HG03378 (cell line): ENCODE data around the gene SLC25A23.

Experiments used
- ATAC-seq: cut with Tn5 transposase; IDR thresholded peaks from one replicate; pipeline ENCODE4 v1.9.1; 2021; ENCODE audit warnings: mild to moderate bottlenecking, moderate library complexity; ENCODE audit not compliant: unreplicated experiment

The SLC25A23 gene

DNA sequence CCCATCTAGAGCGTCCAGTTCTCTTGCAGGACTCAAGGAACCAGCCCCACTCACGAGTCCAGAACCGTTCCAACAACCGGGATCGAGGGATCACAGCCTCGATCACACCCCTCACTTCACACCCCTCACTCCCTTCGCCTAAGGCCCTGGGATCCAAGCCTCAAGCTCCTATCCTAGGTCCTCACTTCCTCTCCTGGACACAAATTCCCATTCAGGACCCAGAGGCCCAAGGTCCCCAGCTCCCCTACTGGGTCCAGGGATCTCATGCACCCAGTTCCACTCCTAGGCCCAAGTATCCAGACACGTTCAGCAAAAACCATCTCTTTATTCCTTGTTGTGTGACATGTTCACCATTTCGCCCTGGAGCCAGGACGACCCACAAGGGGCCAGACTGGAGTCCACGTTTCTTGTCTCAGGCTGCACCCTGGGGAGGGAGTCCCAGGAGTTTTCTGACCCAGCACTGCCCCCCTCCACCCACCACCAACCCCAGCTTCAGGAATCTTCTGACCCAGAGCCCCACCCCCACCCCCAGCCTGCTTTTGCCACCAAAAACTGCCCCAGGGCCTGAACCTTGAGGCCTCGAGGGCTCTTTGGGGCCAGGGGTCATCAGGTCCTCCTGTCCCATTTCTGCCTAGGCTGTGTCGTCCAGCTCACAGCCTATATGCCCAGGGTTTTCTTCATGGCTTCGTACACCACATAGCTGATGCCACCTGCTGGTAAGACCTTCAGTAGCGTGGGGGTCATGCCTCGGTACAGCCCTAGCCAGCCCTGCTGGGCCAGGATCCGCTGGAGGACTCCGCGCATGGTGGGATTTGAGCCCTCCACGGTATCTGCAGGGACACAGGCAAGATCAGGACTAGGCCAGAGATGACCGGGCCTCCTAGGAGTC is 33.6 kb downstream of the SLC25A23 start:
- ATAC-seq, result no peak

DNA sequence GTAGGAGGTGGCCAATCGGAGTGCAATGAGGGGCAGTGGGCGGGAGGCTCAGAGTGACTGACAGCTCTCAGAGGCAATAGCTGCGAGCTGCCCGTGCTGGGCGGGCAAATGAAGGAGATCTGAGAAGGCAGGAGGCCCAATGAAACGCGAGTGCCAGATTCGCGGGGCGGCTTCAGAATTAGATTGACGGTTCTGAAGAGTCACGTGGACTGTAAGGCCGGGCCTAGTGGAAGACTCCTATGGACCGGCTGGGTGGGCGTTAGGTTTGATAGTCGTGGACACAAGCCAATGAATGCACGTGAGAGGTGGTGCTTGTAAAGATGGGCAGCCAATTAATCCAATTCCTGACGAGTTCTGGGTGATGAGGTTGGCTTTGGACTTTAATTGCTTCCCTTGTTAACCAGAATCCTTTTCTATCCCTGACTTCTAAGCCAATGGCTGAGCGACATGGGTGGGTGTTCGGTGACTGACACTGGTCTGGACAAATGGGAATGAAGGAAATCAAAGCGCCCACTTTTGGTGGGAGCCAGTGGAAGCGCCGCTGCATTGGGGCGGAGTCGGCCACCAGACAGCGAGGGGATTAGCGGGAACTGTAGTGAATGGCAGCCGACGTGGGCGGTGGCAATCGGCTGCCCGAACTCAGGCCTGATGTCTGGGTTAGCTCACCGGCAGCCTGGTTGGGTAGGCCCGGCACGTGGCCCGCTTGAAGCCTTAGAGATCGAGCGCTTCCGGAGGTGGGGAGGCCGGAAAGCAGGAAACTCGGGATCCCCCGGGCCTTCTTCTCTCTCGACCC is 34.5 kb downstream of the SLC25A23 start:
- peak; percentile 89 for ATAC-seq

DNA sequence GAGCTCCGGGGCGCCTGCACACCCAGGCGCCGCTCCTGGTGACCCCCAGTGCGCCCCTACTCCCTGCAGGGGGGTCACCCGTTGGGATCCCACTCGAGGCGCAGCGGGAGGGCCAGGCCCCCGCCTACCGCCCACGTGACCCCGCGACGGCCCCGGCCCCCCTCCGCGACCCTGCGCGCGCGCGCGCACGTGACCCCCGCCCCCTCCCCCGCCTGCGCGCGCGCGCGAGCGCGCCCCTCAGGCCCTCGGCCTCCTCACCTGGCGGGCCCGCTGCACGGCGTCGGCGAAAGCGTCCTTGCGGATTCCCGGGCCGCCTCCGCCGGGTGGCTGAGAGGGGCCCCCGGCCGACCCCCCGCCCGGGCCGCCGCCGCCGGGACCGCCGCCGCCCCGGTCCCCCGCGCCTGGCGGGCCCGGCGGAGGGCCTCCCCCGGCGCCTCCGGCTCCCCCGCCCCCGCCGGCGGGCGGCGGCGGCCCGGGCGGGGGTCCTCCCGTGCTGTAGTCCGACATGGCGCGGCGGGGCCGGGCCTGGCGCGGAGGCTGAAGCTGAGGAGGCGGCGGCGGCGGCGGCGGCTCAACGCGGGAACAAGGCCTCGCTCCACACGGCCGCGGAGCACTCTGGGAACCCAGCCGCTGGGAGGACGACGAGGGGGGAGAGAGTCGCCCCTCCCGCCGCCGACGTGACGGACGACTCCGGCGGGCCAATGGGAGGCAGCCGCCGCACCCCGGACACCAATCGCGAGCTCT is 35.2 kb downstream of the SLC25A23 start, which contains the start of gene KHSRP:
KHSRP (minus strand) TSS at position 617 of the 744 bp plus-strand sequence; CDS start at position 507, 110 bp downstream.
- ATAC-seq, result no peak

DNA sequence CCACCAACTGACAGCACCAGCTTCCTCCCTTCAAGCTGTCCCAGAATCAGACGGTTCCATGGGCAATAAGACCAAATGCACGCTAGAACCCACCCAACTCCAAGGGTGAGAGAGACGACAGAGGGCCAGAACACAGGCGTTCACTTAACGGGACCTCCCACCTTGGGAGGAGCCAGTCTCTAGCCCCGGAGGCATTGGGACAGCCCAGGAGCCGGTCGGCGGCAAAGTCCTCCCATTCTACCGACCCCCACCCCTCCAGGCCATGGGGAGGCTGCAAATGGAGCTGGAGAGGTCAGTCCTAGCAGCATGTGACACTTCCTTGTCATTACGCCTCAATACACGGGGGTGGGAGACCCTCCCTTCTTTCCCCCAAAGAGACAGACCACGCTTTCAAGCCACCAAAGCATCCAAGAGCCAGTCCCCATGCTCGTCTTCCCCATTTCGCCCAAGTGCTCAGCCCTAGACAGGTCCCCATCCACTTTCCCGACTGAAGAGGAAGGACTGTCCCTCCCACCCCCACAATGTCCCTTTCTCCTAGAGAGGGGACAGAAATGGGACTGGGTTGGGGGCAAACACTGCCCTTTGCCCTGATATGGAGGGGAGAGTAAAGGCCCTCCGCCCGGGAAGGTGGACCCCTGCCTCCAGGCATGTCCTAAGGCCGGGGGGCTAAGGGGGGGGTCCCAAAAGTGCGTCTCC is 35.9 kb downstream of the SLC25A23 start:
- no peak for ATAC-seq

DNA sequence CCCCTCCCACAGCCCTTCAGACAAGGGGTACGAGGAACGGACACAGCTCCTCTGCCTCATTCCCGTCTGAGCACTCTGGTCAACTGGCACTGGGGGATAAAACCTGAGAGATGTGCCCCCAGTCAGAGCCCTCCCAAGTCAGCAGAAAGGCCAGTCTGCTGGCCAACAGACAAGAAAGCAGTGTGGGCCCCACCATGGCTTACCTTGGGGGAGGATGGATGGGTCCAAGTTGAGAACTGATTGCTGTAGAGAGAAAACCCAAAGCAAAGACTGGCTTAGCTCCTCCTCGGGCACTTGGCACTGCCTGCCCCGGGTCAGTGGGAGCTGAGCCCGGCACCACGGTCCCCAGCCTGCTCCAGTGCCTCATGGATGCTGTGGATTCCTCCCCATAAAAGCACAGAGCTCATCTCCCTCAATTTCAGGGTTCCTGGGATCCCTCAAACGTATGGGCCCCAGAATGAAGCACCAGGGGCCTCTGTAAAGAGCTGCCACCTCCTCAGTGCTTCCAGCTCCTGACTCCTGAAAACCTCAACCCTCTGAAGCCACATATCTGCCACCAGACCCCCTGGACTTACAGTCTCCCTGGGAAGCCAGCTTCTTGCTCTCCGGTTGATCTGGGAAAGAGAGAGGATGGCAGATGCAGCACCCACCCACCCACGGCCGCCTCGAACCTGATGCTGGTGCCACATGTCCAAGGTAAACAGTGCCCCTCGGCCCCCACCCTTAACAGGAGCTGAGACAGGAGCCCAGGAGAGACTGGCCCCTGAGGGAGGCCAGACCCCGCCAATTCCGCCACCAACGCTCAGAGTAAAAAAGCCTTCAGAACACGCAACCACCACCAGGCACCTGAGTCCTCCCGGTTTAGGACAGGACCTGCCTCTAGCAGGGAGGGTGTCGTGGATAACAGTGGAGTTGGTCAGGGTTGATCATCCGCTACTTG is 38.2 kb downstream of the SLC25A23 start:
- no peak for ATAC-seq

DNA sequence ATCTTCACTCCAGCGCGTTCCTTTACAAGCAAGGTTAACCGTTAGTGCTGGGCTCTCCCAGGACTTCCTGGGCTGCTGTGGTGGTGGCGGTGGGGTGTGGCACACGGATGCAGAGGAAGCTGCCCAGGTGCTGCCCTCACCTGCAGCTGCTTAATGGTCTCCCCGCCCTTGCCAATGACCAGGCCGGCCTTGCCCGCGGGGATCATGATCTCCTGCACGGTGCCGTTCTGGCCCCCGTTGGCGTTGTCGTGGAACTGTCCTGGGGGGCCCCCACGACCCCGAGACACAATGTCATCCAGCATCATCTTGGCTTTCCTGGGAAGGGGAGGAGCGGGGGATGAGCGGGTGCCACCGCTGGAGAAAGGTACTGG is 41.0 kb downstream of the SLC25A23 start:
- ATAC-seq, result no peak

DNA sequence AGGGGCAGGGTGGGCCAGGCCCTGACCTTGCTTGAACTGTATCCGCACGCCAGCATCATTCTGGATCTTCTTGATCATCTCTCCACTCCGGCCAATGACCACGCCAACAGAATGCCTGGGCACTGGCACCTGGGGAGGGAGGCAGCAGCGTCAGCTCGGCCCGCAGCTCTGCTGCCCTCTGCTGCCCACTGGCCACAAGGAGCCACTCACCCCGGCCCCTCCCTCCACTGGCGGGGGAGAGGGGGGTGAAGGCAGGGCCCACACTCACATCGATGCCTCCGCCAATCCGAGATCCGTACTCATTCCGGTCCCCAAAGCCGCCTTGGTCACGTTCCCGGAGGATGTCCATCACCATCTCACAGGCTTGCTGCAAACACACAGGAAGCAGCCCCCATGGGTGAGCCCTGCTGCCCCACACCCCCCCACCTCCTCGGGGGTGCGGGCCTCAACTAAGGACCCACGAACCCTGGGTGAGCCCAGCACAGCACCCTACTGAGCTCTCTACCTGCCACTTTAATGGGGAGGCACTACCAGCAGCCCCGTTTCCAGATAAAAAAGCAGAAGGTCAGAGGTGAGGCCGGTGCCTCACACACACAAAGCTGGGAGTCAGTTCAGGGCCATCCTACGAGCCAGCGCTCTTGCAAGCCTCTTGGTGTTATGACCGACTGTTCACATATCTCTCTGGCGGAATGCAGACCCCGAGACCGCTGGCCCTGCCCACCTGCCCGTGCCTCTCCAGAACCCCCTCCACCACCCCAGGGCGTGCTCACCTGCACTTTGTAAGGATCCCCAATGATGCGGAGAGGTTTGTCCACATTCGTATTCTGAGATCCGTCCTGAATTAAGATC is 41.7 kb downstream of the SLC25A23 start:
- no peak for ATAC-seq

DNA sequence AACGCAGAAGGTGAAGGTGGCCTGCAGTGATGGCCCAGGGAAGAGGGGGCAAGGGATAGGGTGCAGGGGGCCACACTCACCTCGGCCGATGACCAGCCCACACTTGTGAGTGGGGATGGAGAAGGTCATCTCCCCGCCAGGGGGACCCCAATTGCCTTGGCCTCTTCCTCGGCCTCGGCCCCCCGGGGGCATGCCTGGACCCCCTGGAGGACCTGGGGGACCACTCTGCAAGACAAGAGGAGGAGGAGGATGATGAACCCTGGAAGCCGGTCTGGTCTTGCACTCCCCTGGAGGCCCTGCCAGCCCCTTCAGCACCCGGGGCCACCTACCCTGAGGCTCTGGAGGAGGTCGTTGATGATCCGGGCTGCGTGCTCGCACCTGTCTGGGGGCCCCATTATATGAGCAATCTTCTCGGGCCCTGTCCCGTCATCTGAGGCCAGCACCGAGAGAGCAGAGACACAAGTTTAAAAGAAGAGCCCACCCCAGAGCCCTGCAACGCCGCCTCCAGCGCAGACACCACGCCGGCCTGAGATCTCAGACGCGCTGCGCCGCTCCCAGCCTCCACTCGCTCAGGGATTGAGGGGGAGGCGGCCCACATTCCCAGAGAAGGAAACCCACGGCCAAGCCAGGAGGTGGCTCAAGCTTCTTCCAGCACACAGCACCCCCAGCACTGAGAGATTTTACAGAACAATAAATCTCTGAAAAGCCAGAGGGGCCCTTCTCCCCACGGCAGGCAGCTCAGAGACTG is 42.8 kb downstream of the SLC25A23 start:
- no peak for ATAC-seq

DNA sequence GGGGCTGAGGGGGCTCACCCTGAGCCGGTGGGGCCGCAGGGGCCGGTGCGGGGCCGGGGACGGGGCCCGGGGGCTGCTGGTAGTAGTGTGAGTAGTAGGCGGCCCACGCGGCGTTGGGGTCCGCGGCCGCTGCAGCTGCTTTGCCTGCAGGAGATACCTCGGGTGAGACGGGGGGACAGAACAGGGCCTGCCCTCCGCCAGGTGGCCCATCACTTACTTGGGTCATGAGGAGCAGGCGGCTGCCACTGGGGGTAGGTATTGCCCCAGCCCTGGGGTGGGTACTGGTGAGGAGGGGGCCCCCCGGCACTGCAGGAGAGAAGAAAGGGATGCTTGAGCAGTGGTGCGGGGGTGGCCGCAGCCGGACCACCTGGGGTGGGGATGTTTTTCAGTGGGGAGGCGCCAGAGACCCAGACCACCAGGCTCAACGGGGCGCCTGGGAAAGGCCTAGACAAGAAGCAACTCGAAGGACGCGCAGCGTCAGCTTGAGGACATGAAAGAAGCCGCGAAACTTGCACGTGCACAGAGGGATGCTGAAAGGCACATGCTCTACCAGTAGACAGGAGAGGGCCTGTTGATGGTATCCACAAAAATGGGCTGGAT is 43.9 kb downstream of the SLC25A23 start:
- no peak for ATAC-seq

DNA sequence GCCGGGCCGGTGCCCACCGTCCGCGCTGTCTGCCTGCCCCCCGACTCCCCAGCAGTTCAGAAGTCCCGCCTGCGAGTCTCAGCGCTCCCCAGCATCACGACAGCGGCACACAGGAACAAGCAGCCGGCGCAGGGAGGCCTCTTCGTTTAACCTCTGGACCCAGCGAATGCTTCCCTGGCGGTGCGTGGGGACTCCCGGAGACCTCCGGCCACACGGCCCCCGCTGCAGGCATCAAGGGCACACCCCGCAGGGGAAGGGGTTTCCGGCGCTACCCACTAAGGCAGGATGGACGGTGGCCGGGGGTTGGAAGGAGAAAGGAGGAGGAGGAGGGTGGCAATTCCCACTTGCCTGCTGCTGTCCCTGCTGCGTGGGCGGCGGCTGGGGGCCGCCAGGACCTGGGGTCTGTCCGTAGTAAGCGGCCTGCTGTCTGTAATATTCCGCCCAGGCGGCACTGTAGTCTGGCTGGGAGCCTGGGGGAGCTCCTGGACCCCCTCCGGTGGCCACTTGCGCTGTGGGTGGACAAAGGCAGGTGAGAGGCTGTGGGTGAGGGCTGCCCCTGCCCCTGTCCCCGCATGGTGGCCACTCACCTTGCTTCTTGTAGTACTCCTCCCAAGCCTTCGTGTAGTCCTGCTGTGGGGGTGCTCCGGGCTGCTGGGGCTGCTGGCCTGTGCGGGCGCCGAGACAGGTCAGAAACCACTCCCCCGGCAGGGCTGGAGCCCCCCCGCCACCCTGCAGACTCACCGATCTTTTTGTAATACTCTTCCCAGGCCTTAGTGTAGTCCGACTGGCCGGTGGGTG is 44.6 kb downstream of the SLC25A23 start:
- ATAC-seq, result no peak

DNA sequence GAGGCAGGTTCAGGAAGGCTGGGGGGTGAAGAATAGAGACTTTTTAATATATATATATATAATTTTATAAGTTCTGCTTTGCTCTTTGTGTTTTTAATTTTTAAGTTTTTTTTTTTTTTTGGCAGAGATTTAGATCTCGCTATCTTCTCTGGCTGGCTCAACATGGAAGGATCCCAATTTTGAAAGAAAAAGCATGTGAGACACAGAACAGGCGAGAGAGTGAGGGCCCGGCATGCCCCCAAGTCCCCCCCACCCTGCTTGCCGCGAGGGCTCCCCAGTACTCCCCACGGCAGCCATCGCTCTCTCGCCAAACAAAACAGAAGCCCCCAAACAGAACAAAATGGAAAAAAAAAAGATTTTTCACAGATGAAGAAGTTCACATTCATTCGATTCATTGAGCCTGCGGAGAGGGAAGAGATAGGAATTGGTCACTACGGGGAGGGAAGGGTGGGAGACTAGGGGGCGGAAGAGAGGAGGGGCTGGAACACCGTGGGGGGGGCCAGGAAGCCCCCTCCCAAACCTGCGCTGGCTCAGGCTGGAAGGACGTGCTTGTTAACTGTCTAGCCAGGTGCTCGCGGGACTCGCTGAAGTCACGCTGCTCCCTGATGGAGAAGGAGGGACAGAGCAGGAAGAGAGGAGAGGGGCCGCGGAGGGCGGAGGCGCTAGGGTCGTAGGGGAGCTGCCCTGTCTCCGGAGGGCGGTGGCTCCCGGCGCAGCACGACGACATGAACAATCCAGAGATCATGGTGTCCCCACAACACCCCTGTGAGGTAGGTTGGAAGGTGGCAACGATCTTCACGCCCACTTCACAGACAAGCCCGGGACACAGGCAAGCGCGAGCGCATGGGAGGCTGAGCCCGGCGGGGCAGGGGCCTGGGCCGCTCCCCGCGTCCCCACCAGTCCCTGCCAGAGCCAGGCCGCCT is 45.6 kb downstream of the SLC25A23 start:
- ATAC-seq, result no peak

DNA sequence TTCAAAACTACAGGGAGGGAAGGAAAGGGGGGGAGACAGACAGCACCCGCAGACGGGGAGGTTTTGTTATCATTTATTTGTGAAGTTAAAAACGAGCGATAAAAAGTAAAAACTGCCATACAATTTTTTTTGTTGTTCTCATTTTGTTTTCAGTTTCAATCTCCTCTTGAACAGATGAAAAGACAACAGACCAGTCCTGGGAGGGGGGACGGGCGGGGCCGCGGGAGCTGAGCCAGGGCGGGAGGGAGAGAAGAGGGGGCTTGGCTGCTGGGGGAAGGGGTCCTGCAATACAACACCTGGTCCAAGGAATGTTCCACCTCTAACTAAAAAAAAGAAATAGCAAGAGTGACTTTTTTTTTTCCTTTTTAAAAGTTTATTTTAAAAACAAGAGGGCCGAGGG is 46.3 kb downstream of the SLC25A23 start:
- no peak for ATAC-seq

DNA sequence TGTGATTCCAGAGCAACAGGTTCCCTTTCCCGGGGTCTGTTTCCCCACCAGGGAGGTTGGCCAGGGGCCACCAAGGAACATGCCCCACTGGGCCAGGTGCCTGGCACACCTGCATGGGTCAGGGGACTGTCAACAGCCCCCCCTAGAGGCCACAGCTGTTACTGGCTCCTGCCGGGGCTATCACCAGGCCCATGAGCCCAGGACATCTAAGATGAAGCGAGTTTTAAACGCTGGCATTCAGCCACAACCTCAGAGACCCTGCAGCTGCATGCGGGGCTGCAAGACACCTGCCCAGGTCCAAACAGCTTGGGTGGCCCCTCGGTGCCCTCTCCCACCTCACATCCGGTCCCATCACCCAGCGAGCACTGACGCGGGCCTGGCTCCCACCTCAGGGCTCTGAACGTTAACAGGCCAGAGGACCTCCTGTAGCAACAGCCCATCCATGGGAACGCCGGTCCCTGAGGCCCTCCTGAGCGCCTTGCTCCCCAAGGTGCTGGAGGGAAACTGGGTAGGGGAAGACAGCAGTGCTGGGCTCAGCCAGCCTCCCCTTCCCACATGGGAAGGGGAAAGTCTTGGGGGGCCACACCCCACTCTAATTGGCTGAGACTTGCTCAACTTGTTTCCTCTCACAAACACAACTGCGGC is 47.0 kb downstream of the SLC25A23 start:
- no peak for ATAC-seq

DNA sequence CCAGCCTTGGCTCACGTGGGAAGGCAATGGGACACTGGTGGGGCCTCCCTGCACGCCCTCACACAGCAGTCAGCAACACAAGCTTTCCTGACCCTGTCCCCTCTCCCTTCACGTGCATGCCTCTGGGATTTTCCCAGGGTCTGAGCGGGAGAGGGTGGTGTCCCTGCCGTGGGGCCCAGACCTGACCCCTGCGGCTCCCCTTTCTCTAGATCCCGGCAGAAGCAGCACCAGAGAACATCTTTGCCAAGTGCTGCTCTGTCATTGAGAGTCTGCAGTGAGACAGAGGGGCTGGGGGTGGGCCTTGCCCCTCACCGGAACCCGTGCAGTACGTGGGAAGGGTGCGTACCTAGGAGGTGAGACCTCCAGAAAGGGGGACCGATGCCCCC is 47.5 kb downstream of the SLC25A23 start:
- ATAC-seq, result no peak

DNA sequence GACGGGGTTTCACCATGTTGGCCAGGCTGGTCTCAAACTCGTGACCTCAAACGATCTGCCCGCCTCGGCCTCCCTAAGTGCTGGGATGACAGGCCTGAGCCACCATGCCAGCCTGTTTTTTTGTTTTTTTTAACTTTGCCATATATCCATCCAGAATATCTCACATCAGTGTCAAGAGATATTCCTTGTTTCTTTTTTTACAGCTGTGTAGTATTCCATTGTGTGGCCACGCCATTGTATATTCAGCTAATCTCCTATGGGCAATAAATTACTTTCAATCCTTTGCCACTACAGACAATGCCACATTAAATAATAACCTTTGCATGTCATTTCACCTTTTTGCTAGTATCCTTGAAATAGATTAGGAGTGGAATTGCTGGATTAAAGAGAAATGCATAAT is 50.2 kb downstream of the SLC25A23 start:
- ATAC-seq, result no peak
